Mucosa of rectum (tissue), 2 donors: ENCODE data around the gene MAPKAP1.

Experiments
- H3K27ac ChIP-seq, 2 donors: one replicate each; pipeline ENCODE4 v1.7.0; 2013; ENCODE audit warnings: inconsistent platforms in 2 of 2, low read depth in 2 of 2, low read length in 2 of 2
- H3K27me3 ChIP-seq, 2 donors: one replicate each; pipeline ENCODE4 v1.7.0; 2013; ENCODE audit warnings: low read length in 2 of 2; ENCODE audit not compliant: control insufficient read depth in 2 of 2, insufficient read depth in 2 of 2
- H3K36me3 ChIP-seq, 2 donors: one replicate each; pipeline ENCODE4 v1.7.0; 2013; ENCODE audit warnings: low read length in 2 of 2; ENCODE audit not compliant: control insufficient read depth in 2 of 2, insufficient read depth in 2 of 2
- H3K4me1 ChIP-seq, 2 donors: one replicate each; pipeline ENCODE4 v1.7.0; 2013; ENCODE audit warnings: low read length in 2 of 2, mild to moderate bottlenecking in 1 of 2; ENCODE audit not compliant: control insufficient read depth in 2 of 2, insufficient read depth in 2 of 2
- H3K4me3 ChIP-seq, 2 donors: one replicate each; pipeline ENCODE4 v1.7.0; 2013; ENCODE audit warnings: low read length in 2 of 2
- H3K9ac ChIP-seq, 2 donors: one replicate each; pipeline ENCODE4 v1.7.0; 2013; ENCODE audit warnings: low read length in 2 of 2, low read depth in 1 of 2, mild to moderate bottlenecking in 1 of 2
- H3K9me3 ChIP-seq, 2 donors: one replicate each; pipeline ENCODE4 v1.7.0; 2013; ENCODE audit warnings: low read length in 2 of 2; ENCODE audit not compliant: control insufficient read depth in 2 of 2
- donor health status: healthy.
- donor health status: Normal muscosa, but diverticular disease.

The MAPKAP1 gene

DNA sequence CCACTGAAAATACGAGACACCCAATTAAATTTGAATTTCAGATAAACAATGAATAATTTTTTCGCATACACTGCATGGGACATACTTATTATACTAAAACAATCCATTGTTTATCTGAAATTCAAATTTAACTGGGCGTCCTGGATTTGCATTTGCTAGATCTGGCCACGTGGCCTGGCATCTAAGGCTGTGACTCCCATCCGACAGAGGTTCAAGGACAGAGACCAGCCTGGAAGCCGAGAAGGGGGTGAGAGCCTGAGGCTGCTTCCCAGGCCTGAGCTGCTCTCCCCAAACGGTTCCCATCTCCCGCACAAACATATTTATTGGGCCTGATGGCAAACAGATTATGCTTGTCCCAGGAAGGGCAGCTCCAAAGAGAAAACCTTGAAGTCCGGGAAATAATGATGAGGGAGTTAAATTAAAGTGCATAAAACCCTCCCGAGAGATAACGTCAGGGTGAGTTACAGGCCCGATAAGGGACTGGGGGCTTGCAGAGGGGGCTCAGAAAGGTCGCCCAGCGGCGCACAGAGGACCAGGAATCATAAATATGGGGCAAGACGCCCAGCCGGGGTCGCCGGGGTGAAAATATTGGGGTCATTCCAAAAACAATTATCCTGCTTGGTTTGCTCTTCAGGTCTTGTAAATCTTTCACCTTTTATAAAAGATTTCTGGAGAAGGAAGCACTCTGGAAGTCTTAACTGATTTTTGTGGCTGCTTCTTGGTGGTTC, 281.7 kb downstream of the MAPKAP1 start:
- Histone ChIP-seq H3K27ac (no peak overlapping the region), H3K9ac (no peak overlapping the region), H3K27me3 (no peaks in the 10 kb centered on the region), H3K4me3 (no peak overlapping the region), H3K4me1 (no peaks in the 10 kb centered on the region), H3K9me3 (no peaks in the 10 kb centered on the region), H3K36me3 (no peaks in the 10 kb centered on the region)

- no peaks in the 10 kb centered on the region for H3K4me1 ChIP-seq
- H3K9me3 ChIP-seq = no peaks in the 10 kb centered on the region
- H3K9ac ChIP-seq = no peak overlapping the region
- no peaks in the 10 kb centered on the region for H3K27me3 ChIP-seq
- no peak overlapping the region for H3K27ac ChIP-seq
- no peaks in the 10 kb centered on the region for H3K36me3 ChIP-seq
- no peak overlapping the region for H3K4me3 ChIP-seq
Measured at GRCh38 chr9:125423964-125424363, 283.0 kb downstream of the MAPKAP1 start.

- H3K9me3 ChIP-seq = no peaks in the 10 kb centered on the region
- no peaks in the 10 kb centered on the region for H3K36me3 ChIP-seq
- H3K27ac ChIP-seq = no peak overlapping the region
- no peaks in the 10 kb centered on the region for H3K27me3 ChIP-seq
- H3K9ac ChIP-seq = no peak overlapping the region
- H3K4me3 ChIP-seq = no peak overlapping the region
- no peaks in the 10 kb centered on the region for H3K4me1 ChIP-seq
Measured at GRCh38 chr9:125422853-125423252, 284.2 kb downstream of the MAPKAP1 start.

DNA sequence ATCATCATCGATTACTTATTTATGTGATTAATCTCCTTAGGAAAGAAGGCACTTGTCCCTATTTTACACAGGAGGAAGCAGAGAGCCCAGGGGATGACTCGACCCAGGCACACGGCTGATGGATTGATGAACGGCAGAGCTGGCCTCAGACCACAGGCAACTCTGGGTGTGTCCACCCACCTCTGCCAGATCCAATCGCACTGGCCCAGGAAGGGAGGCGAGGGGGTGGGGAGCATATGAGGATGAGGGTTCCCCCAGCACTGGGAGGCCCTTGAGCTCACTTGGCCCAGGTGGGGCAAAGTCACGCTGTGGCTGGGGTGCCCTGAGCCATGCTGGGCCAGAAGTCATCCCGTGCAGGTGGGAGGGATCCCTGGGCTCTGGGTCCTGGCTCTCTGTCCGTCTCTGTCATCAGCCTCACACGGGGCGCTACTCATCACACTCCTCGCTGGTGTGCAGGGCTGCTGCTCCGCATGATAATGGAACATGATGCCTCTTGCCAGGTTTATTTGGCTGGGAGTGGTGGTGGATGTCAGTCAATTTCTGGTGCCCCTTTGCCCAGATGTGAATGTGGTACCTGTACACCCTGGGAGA, 285.3 kb downstream of the MAPKAP1 start:
- H3K4me3 ChIP-seq = no peak overlapping the region
- H3K4me1 ChIP-seq = no peaks in the 10 kb centered on the region
- no peaks in the 10 kb centered on the region for H3K9me3 ChIP-seq
- no peaks in the 10 kb centered on the region for H3K36me3 ChIP-seq
- no peak overlapping the region for H3K27ac ChIP-seq
- no peaks in the 10 kb centered on the region for H3K27me3 ChIP-seq
- no peak overlapping the region for H3K9ac ChIP-seq

GRCh38 chr9:125421166-125421565, 285.8 kb downstream of the MAPKAP1 start:
- H3K4me3 ChIP-seq = no peak overlapping the region
- no peak overlapping the region for H3K27ac ChIP-seq
- no peak overlapping the region for H3K9ac ChIP-seq
- no peaks in the 10 kb centered on the region for H3K9me3 ChIP-seq
- no peaks in the 10 kb centered on the region for H3K4me1 ChIP-seq
- H3K27me3 ChIP-seq = no peaks in the 10 kb centered on the region
- no peaks in the 10 kb centered on the region for H3K36me3 ChIP-seq

DNA sequence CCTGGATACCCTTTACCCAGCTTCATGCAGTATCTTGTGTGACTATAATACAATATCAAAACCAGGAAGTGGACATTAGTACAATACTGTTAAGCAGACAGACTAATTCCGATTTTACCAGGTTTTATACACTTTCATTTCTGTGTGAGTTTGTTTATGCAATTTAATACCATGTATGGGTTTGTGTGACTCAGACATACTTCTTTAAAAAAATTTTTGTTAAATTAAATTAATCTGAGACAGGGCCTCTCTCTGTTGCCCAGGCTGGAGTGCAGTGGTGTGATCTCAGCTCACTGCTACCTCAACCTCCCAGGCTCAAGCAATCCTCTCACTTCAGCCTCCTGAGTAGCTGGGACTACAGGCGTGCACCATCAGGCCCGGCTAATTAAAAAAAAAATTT, 288.6 kb downstream of the MAPKAP1 start:
- no peak overlapping the region for H3K9ac ChIP-seq

DNA sequence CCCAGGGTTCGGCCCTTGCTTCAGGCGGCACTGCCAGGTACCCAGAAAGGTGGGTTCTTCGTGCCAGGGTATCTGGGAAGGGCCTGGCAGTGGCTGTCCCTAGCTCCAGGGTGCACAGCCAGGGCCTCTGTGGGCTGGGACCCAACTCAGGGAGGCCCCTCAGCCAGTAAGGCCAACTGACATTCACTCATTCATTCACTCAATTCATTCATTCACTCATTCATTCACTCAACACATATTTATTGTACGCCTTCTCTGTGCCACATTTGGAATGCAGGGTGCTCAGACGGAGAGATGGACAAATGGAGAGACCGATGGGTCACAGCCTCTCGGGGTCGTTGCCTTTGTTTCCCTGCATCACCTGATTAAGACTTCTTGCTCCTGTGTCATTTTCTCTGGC, 290.5 kb downstream of the MAPKAP1 start:
- Histone ChIP-seq H3K27me3 (no peaks in the 10 kb centered on the region), H3K9me3 (no peaks in the 10 kb centered on the region), H3K4me1 (no peaks in the 10 kb centered on the region), H3K4me3 (no peak overlapping the region), H3K27ac (no peak overlapping the region), H3K9ac (no peak overlapping the region), H3K36me3 (no peaks in the 10 kb centered on the region)

More for the DNA sequence above, 288.6 kb downstream of the MAPKAP1 start:
- H3K27ac ChIP-seq = no peak overlapping the region
- H3K9me3 ChIP-seq = no peaks in the 10 kb centered on the region
- no peaks in the 10 kb centered on the region for H3K4me1 ChIP-seq
- H3K27me3 ChIP-seq = no peaks in the 10 kb centered on the region
- H3K36me3 ChIP-seq = no peaks in the 10 kb centered on the region
- H3K4me3 ChIP-seq = no peak overlapping the region

- Histone ChIP-seq H3K4me1 (no peaks in the 10 kb centered on the region), H3K4me3 (no peak overlapping the region), H3K9me3 (no peaks in the 10 kb centered on the region), H3K27me3 (no peaks in the 10 kb centered on the region), H3K9ac (no peak overlapping the region), H3K27ac (no peak overlapping the region), H3K36me3 (no peaks in the 10 kb centered on the region)
Measured at GRCh38 chr9:125415583-125416460, 291.2 kb downstream of the MAPKAP1 start.

GRCh38 chr9:125413579-125413978, 293.4 kb downstream of the MAPKAP1 start:
- Histone ChIP-seq H3K36me3 (no peaks in the 10 kb centered on the region), H3K4me3 (no peak overlapping the region), H3K27ac (no peak overlapping the region), H3K9ac (no peak overlapping the region), H3K9me3 (no peaks in the 10 kb centered on the region), H3K27me3 (peaks cover 1 to 2% of the 10 kb centered on the region in 2 donors), H3K4me1 (peaks cover 0 to 1% of the 10 kb centered on the region in 2 donors)

DNA sequence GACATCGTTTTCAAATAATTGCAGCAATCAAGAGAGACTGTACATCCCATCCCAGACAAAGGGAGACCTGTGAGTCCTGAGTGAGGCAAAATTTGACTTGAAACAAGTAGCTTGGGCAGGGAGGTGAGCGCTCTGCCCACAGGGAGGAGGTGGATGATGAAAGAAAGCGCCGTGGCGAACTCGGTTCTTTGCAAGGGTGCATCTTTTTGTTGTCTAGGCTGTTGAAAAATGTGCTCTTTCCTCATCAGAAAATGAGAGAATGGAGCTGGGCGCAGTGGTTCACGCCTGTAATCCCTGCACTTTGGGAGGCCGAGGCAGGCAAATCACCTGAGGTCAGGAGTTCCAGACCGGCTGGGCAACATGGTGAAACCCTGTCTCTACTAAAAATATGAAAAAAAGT, 294.8 kb downstream of the MAPKAP1 start:
- Histone ChIP-seq H3K27ac (no peak overlapping the region), H3K4me3 (no peak overlapping the region), H3K9ac (no peak overlapping the region), H3K4me1 (peaks cover 3 to 7% of the 10 kb centered on the region in 2 donors), H3K9me3 (no peaks in the 10 kb centered on the region), H3K27me3 (peaks cover 6 to 10% of the 10 kb centered on the region in 2 donors), H3K36me3 (no peaks in the 10 kb centered on the region)
